H9 (cell line): Measurements from ENCODE around the gene SAMD15. TPM values are rescaled to one million over a fixed set of nuclear protein-coding genes. Genes with fewer than 3 reads are reported as not detected.

ENCODE experiments used
- DNase-seq: peaks from one replicate; pipeline ENCODE4 v3.0.0-alpha.2; 2017
- H2AFZ ChIP-seq: one replicate; pipeline ENCODE4 v1.6.1; 2013; ENCODE audit warnings: mild to moderate bottlenecking, low read length, control low read depth, moderate library complexity
- H2AK5ac ChIP-seq: 2 replicates; pipeline ENCODE4 v1.6.1; 2013; ENCODE audit warnings: low read length, control low read depth, mixed read lengths; ENCODE audit not compliant: insufficient read length
- H2BK120ac ChIP-seq: one replicate; pipeline ENCODE4 v1.6.1; 2013; ENCODE audit warnings: low read depth, mild to moderate bottlenecking, low read length, control low read depth, inconsistent platforms; ENCODE audit not compliant: poor library complexity, severe bottlenecking
- H2BK12ac ChIP-seq: 2 replicates; pipeline ENCODE4 v1.6.1; 2013; ENCODE audit warnings: low read length, control low read depth, mixed read lengths, low read depth; ENCODE audit not compliant: insufficient read length
- H2BK15ac ChIP-seq: 2 replicates; pipeline ENCODE4 v1.6.1; 2013; ENCODE audit warnings: low read depth, low read length, control low read depth
- H2BK20ac ChIP-seq: one replicate; pipeline ENCODE4 v1.6.1; 2013; ENCODE audit warnings: low read depth, mild to moderate bottlenecking, low read length, control low read depth, inconsistent platforms; ENCODE audit not compliant: poor library complexity, severe bottlenecking
- H2BK5ac ChIP-seq: 2 replicates; pipeline ENCODE4 v1.6.1; 2013; ENCODE audit warnings: low read length, control low read depth, mixed read lengths; ENCODE audit not compliant: insufficient read length
- H3K14ac ChIP-seq: 2 replicates; pipeline ENCODE4 v1.6.1; 2013; ENCODE audit warnings: low read length, control low read depth; ENCODE audit not compliant: insufficient read depth
- H3K18ac ChIP-seq: 2 replicates; pipeline ENCODE4 v1.6.1; 2013; ENCODE audit warnings: low read depth, mild to moderate bottlenecking, mixed read lengths, low read length, control low read depth; ENCODE audit not compliant: insufficient read length
- H3K23ac ChIP-seq: 2 replicates; pipeline ENCODE4 v1.6.1; 2013; ENCODE audit warnings: low read length, control low read depth, mixed read lengths, low read depth; ENCODE audit not compliant: insufficient read length
- H3K23me2 ChIP-seq: 2 replicates; pipeline ENCODE4 v1.6.1; 2013; ENCODE audit warnings: low read depth, mild to moderate bottlenecking, mixed read lengths, low read length, control low read depth; ENCODE audit not compliant: insufficient read length, poor library complexity, severe bottlenecking
- H3K27ac ChIP-seq: 2 replicates; pipeline ENCODE4 v1.5.1; 2013; ENCODE audit warnings: low read length, control low read depth, mixed read lengths, low read depth; ENCODE audit not compliant: insufficient read length
- H3K27me3 ChIP-seq: 2 replicates; pipeline ENCODE4 v1.6.1; 2013; ENCODE audit warnings: low read length, control low read depth, inconsistent platforms; ENCODE audit not compliant: insufficient read depth
- H3K4ac ChIP-seq: 2 replicates; pipeline ENCODE4 v1.6.1; 2013; ENCODE audit warnings: low read depth, mild to moderate bottlenecking, control low read depth, inconsistent platforms, low read length, moderate library complexity
- H3K4me1 ChIP-seq: 2 replicates; pipeline ENCODE4 v1.6.1; 2013; ENCODE audit warnings: low read length, control low read depth, inconsistent platforms; ENCODE audit not compliant: insufficient read depth
- H3K4me2 ChIP-seq: 2 replicates; pipeline ENCODE4 v1.6.1; 2013; ENCODE audit warnings: low read length, control low read depth, mixed read lengths; ENCODE audit not compliant: insufficient read length, insufficient read depth
- H3K56ac ChIP-seq: 2 replicates; pipeline ENCODE4 v1.6.1; 2013; ENCODE audit warnings: low read depth, mild to moderate bottlenecking, mixed read lengths, low read length, control low read depth; ENCODE audit not compliant: insufficient read length
- H3K79me1 ChIP-seq: 2 replicates; pipeline ENCODE4 v1.6.1; 2013; ENCODE audit warnings: low read depth, mild to moderate bottlenecking, moderate library complexity, low read length, control low read depth, inconsistent platforms; ENCODE audit not compliant: insufficient read depth, poor library complexity, severe bottlenecking
- H3K79me2 ChIP-seq: 2 replicates; pipeline ENCODE4 v1.6.1; 2013; ENCODE audit warnings: low read length, control low read depth, inconsistent platforms; ENCODE audit not compliant: insufficient read depth
- H3K9ac ChIP-seq: 2 replicates; pipeline ENCODE4 v1.6.1; 2013; ENCODE audit warnings: low read length, control low read depth, mixed read lengths; ENCODE audit not compliant: insufficient read length; ENCODE audit errors: extremely low read depth
- H3K9me3 ChIP-seq: one replicate; pipeline ENCODE4 v1.6.1; 2013; ENCODE audit warnings: low read depth, low read length, inconsistent platforms; ENCODE audit not compliant: control insufficient read depth
- H3T11ph ChIP-seq: one replicate; pipeline ENCODE4 v1.6.1; 2013; ENCODE audit warnings: mild to moderate bottlenecking, low read length, control low read depth, inconsistent platforms
- H4K20me1 ChIP-seq: one replicate; pipeline ENCODE4 v1.6.1; 2013; ENCODE audit not compliant: control insufficient read depth, insufficient read length, insufficient read depth
- H4K5ac ChIP-seq: 2 replicates; pipeline ENCODE4 v1.6.1; 2013; ENCODE audit warnings: low read depth, mild to moderate bottlenecking, mixed read lengths, low read length, control low read depth; ENCODE audit not compliant: insufficient read length
- H4K8ac ChIP-seq: replicated peaks from 2 replicates; pipeline ENCODE4 v1.6.1; 2013; ENCODE audit warnings: low read length, control low read depth, mixed read lengths, low read depth; ENCODE audit not compliant: insufficient read length
- H4K91ac ChIP-seq: 2 replicates; pipeline ENCODE4 v1.6.1; 2013; ENCODE audit warnings: low read depth, mild to moderate bottlenecking, moderate library complexity, mixed read lengths, low read length, control low read depth; ENCODE audit not compliant: insufficient read length
- H3K27ac Mint-ChIP-seq, 3 experiments: 2 replicates in 2 of 3; 3 replicates in 1 of 3; pipeline ENCODE4 v1.8.0; 2020 to 2021; ENCODE audit warnings: mixed read lengths in 3 of 3, mild to moderate bottlenecking in 1 of 3, moderate library complexity in 1 of 3
- H3K27me3 Mint-ChIP-seq: 2 replicates; pipeline ENCODE4 v1.8.0; 2021; ENCODE audit warnings: low read depth, mild to moderate bottlenecking, moderate library complexity, mixed read lengths
- H3K36me3 Mint-ChIP-seq, 3 experiments: 2 replicates in 2 of 3; 3 replicates in 1 of 3; pipeline ENCODE4 v1.8.0; 2020 to 2021; ENCODE audit warnings: low read depth in 3 of 3, mixed read lengths in 3 of 3; ENCODE audit not compliant: insufficient read depth in 1 of 3
- H3K4me1 Mint-ChIP-seq, 2 experiments: 2 replicates each; pipeline ENCODE4 v1.8.0; 2020; ENCODE audit warnings: mixed read lengths in 2 of 2
- H3K4me3 Mint-ChIP-seq, 2 experiments: 2 replicates in 1 of 2; 3 replicates in 1 of 2; pipeline ENCODE4 v1.8.0; 2020 to 2021; ENCODE audit warnings: mild to moderate bottlenecking in 2 of 2, mixed read lengths in 2 of 2, moderate library complexity in 1 of 2
- H3K9me3 Mint-ChIP-seq, 2 experiments: 2 replicates in 1 of 2; 3 replicates in 1 of 2; pipeline ENCODE4 v1.8.0; 2020; ENCODE audit warnings: mild to moderate bottlenecking in 2 of 2, mixed read lengths in 2 of 2, moderate library complexity in 1 of 2
- WGBS: extraction: QIAGEN DNeasy Blood & Tissue Kit; methylation state at CpG from one replicate; pipeline ENCODE4 v1.1.7; 2013; ENCODE audit warnings: missing lambda C conversion rate, low lambda C conversion rate, mixed read lengths; ENCODE audit not compliant: insufficient read length; ENCODE audit errors: extremely low coverage; 5-methylcytosine and 5-hydroxymethylcytosine counted together
- total RNA-seq: library from RNA; stranded (reverse); gene quantifications from 2 replicates; pipeline ENCODE4 v1.2.1, GENCODE V29; 2021
- TF ChIP-seq, protein P1 (sequence below): fragments of 200-600 bp; sonication (generic); conservative IDR thresholded peaks from 3 replicates; pipeline ENCODE4 v1.8.0; 2021; ENCODE audit warnings: antibody characterized with exemption, mild to moderate bottlenecking

SAMD15 gene
- total RNA-seq, 1 experiment from 2014 or later, result 1.1 TPM

DNA sequence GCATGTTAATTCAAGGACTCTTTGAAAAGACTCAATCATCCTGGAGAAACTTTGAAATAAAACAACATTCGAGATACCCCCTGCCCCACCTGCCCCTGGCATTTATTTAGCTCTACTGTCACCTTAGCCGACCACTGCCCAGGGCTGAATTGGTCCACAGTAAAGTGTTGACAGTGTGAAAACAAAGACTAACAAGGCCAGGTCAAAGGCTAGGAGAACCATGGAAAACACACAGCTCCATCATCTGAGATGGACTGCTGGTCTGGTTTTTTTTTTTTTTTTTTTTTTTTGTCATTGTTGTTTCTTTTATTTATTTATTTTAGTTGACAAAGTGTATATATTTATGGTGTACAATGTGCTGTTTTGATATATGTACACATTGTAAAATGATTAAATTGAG lies 30.7 kb upstream of the SAMD15 start:
- no peak overlapping the region for H4K91ac ChIP-seq
- no peaks in the 10 kb centered on the region for H3K9me3 Mint-ChIP-seq
- no peak overlapping the region for H3K4me3 Mint-ChIP-seq
- no peak overlapping the region for H2BK120ac ChIP-seq
- H3K56ac ChIP-seq, result no peak overlapping the region
- no peaks in the 10 kb centered on the region for H3K27me3 Mint-ChIP-seq
- H3K14ac ChIP-seq, result no peak overlapping the region
- H3K79me2 ChIP-seq, result no peaks in the 10 kb centered on the region
- no peaks in the 10 kb centered on the region for H4K20me1 ChIP-seq
- H2BK12ac ChIP-seq, result no peak overlapping the region
- no peak overlapping the region for H3K27ac ChIP-seq
- H4K5ac ChIP-seq, result no peak overlapping the region
- H3T11ph ChIP-seq, result no peak overlapping the region
- H2BK15ac ChIP-seq, result no peak overlapping the region
- no peaks in the 10 kb centered on the region for H3K79me1 ChIP-seq
- H3K4me1 Mint-ChIP-seq, result peaks cover 25 to 27% of the 10 kb centered on the region in 2 experiments
- no peak overlapping the region for H3K23ac ChIP-seq
- H3K18ac ChIP-seq, result no peak overlapping the region
- H3K36me3 Mint-ChIP-seq, result peaks cover 7 to 30% (median 19%) of the 10 kb centered on the region in 3 experiments
- H4K8ac ChIP-seq, result no peak overlapping the region
- no peaks in the 10 kb centered on the region for H3K27me3 ChIP-seq
- TF ChIP-seq, protein P1, sequence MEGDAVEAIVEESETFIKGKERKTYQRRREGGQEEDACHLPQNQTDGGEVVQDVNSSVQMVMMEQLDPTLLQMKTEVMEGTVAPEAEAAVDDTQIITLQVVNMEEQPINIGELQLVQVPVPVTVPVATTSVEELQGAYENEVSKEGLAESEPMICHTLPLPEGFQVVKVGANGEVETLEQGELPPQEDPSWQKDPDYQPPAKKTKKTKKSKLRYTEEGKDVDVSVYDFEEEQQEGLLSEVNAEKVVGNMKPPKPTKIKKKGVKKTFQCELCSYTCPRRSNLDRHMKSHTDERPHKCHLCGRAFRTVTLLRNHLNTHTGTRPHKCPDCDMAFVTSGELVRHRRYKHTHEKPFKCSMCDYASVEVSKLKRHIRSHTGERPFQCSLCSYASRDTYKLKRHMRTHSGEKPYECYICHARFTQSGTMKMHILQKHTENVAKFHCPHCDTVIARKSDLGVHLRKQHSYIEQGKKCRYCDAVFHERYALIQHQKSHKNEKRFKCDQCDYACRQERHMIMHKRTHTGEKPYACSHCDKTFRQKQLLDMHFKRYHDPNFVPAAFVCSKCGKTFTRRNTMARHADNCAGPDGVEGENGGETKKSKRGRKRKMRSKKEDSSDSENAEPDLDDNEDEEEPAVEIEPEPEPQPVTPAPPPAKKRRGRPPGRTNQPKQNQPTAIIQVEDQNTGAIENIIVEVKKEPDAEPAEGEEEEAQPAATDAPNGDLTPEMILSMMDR, result no peak
- H3K4me1 ChIP-seq, result peaks cover 9% of the 10 kb centered on the region; the same call in 1 of the 2 replicates
- no peak overlapping the region for H3K27ac Mint-ChIP-seq
- H3K4ac ChIP-seq, result no peak overlapping the region
- no peak for DNase-seq
- no peaks in the 10 kb centered on the region for H3K9me3 ChIP-seq
- no peak overlapping the region for H2AK5ac ChIP-seq
- H2BK20ac ChIP-seq, result no peak overlapping the region
- H3K23me2 ChIP-seq, result no peaks in the 10 kb centered on the region
- WGBS, result no CpG with 5 or more reads among the region's 2 CpGs
- H3K4me2 ChIP-seq, result no peak overlapping the region
- H2AFZ ChIP-seq, result no peak overlapping the region
- no peak overlapping the region for H2BK5ac ChIP-seq
- no peak overlapping the region for H3K9ac ChIP-seq
